Keratinocyte (primary cell): ENCODE measurements around the gene MACF1.

Experiments
- EZH2 ChIP-seq: IDR thresholded peaks from one replicate; pipeline ENCODE4 v1.6.1; 2012; ENCODE audit warnings: inconsistent platforms, mild to moderate bottlenecking, low read length, moderate library complexity
- TF ChIP-seq, protein P1 (sequence below), 3 experiments: IDR thresholded peaks in 1 of 3; conservative IDR thresholded peaks in 1 of 3; optimal IDR thresholded peaks in 1 of 3; 2 replicates in 2 of 3; 3 replicates in 1 of 3; pipeline versions ENCODE3 to v1.5.1; 2011; ENCODE audit warnings: low read length in 3 of 3, mild to moderate bottlenecking in 3 of 3, moderate library complexity in 2 of 3, control low read depth in 1 of 3, inconsistent platforms in 1 of 3; ENCODE audit not compliant: insufficient read depth in 2 of 3; ENCODE audit errors: extremely low read depth in 1 of 3

DNA sequence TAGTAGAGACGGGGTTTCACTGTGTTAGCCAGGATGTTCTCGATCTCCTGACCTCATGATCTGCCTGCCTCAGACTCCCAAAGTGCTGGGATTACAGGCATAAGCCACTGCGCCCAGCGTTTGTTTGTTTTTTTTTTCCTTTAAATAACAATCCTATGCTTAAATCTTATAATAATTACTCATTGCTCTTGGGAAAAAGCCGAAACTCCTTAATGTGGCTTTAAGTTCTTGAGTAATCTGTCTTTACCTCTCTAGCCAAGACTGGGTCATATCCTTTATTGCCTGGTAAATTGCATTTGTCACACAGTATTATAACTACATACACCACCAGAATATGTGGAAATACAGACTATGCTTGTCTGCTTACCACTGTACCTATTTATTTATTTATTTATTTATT is 97.1 kb downstream of the MACF1 start:
- TF ChIP-seq, protein P1, sequence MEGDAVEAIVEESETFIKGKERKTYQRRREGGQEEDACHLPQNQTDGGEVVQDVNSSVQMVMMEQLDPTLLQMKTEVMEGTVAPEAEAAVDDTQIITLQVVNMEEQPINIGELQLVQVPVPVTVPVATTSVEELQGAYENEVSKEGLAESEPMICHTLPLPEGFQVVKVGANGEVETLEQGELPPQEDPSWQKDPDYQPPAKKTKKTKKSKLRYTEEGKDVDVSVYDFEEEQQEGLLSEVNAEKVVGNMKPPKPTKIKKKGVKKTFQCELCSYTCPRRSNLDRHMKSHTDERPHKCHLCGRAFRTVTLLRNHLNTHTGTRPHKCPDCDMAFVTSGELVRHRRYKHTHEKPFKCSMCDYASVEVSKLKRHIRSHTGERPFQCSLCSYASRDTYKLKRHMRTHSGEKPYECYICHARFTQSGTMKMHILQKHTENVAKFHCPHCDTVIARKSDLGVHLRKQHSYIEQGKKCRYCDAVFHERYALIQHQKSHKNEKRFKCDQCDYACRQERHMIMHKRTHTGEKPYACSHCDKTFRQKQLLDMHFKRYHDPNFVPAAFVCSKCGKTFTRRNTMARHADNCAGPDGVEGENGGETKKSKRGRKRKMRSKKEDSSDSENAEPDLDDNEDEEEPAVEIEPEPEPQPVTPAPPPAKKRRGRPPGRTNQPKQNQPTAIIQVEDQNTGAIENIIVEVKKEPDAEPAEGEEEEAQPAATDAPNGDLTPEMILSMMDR (optimal IDR thresholded peaks at IDR 0.05 in 1 of 3, IDR thresholded peaks at IDR 0.05 in 1 of 3, conservative IDR thresholded peaks at IDR 0.05 in 1 of 3; ENCODE audit: extremely low read depth in 1 of 3, insufficient read depth in 2 of 3, low read length in 3 of 3) = no peak
- TF ChIP-seq EZH2 = no peak
